GM21576 (cell line): ENCODE results near the gene CNTFR.
A peak's percentile ranks its signal among the peaks of the same experiment; 100 is the strongest.

ENCODE experiments used
- ATAC-seq: cut with Tn5 transposase; IDR thresholded peaks from one replicate; pipeline ENCODE4 v1.9.1; 2021; ENCODE audit warnings: mild to moderate bottlenecking, moderate library complexity; ENCODE audit not compliant: unreplicated experiment

The CNTFR gene

DNA sequence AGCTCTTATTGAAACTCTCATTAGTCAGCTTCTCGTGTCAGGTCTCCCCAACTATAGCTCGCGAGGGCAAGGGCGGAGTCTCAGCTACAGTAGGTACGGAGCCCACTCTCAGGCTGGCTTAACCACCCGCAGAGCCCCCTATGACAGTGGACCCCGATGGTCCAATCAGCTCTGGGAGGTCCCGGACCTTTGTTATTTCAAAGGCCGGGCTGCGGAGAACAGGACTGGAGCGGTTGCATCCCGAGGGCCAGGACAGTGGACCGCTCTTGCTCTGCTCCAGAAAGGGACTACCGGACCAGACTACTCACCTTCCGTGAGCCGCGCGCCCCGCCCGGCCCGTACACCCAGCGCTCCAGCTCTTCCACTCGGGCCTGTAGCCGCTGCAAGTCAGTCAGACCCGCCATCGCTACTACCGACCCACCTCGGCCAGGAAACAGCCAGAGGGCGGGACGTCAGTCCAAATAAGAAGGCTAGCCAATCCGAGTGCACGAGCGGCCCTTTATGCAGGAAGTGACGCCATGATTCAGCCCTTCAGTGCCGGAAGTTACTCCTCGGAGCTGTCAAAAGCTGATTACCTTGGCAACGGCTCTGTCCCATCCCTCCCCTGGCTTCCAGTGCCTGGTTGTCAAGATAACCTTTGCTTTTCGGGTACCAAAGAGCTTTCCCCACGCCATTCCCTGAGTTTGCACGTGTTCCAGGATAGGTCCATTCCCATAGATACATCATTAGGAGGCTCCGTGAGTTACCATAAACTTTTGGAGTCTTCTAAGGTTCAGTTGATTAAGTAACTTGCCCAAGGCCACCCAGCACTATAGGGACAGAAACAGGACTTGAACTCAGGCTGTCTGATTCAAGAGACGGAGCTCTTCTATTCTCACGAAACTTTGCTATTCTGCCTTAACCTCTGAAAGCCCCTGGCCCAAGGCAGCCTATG is 30.8 kb upstream of the CNTFR start, which contains the start of gene DCTN3:
Gene DCTN3, minus strand, starts transcription at position 435 of the 934 bp plus-strand sequence. Its CDS starts 31 bp downstream, at position 404.
- ATAC-seq: peak; percentile 98

DNA sequence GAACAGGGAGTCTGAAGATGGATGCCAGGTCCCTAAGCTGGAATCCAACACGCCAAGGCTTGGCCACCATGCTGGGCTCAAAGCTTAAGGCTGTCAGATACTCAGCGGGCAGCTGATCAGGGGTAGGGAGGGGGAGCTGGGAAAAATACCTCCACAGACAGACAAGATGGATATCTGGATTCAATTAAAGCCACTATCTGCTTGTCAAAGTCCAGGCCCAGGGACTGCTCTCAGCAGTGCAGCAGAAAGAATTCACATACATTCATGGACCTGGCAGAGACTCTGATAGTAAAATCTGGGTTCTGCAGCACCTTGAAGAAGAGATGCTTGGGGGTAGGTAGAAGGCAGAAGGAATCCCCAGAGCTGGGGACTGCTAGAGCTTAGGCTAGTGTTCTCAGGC is 25.6 kb upstream of the CNTFR start:
- ATAC-seq: no peak

DNA sequence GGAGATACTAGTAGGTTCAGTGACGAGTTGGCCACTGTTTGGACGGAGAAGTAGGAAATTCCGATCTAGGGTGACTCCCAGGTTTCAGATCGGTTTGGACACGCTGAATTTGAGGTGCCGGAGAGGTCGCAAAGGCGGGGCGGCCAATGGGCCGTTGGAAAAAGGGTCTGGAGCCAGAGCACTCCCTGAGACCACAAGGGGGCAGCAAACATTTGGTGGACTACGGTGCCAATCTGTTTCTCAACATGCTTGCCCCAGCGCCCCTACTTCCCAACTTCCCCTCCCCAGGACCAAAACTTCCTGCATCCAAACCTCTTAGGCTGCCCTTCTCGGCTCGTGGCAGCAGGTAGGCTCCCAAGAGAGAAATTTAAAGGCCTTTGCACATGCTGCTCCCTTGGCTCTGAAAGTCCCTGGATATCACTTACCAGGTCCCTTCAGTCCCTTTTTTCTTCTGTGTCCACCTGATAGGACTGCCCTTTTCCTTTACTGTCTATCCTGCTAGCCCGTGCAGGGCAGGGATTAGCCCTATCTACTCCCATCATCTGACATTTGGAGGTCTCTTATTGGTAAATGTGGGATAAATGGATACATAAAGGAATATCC is 23.4 kb upstream of the CNTFR start:
- no peak for ATAC-seq

DNA sequence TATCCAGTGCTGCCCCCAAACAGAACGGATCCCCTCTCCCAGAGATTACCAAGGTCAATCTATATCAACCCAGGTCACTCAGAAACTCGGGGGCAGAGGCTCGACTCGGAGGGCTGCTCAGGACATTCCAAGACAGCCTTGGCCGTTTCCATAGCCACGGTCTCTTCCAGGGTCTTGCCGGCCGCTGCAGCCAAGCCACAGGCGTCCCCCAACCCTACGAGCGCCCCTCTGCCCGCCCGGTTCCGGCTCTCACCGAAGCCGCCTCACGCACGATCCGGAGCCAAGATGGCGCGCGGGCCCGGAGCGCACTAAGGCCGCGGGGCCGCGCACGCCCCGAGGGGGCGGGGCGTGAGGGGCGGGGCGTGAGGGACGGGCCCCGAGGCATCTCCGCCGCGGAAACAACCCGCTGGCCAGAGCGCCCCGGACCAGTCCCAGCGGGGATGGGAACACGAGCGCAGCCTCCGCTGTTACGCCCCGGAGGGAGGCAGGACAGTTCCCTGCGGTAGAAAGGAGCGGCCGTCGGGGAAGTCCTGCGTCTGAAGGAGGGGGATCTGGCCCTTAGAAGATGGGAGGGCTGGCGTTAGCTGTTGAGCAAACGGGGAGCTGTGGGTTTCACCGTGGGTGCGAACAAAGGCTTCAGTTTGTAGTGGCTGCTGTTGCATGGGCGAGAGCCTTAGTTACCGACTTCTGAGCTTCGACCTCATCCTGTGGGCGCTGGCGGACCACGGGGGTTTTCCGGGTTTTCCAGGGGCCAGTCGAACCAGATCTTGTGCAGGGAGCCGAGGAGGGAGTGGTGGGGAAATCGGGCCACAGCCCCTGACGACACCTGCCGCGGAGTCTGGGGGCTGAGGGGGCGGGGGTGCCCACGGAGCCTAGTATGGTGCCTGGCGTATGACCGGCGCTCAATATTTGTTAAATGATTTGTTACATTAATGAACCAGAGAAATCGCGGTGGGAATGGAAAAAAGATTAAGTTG is 22.6 kb upstream of the CNTFR start, which contains the start of gene RPP25L:
Gene RPP25L, minus strand, starts transcription at position 287 of the 977 bp plus-strand sequence. CDS start 801 bp downstream, outside the sequence.
- ATAC-seq: peak; percentile 85

DNA sequence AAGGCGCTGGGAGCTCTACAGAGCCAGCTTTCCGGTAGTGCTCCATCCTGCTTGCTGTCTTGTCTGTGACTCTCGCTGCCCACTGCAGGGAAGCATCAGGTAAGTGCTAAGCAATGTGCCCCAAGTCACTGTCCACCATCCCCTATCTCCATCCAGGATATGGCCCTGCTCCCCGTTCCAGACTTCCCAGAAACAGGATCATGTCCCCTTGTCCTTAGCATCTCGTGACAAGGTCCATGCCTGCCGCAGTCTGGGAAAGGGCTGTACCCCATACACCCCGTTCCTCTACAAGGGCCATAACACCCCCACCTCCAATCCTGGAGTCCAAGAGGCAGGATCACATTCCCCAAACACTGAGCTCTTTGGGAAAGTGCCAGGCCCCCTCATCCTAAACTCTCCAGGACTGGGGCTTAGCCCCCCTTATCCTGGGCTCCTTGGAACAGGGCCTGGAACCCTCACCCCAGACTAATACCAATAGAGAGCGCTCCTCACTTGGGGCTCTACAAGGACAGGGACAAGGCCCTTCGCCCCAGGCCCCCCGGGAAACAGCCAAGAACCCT is 21.8 kb upstream of the CNTFR start:
- peak; percentile 10 for ATAC-seq

DNA sequence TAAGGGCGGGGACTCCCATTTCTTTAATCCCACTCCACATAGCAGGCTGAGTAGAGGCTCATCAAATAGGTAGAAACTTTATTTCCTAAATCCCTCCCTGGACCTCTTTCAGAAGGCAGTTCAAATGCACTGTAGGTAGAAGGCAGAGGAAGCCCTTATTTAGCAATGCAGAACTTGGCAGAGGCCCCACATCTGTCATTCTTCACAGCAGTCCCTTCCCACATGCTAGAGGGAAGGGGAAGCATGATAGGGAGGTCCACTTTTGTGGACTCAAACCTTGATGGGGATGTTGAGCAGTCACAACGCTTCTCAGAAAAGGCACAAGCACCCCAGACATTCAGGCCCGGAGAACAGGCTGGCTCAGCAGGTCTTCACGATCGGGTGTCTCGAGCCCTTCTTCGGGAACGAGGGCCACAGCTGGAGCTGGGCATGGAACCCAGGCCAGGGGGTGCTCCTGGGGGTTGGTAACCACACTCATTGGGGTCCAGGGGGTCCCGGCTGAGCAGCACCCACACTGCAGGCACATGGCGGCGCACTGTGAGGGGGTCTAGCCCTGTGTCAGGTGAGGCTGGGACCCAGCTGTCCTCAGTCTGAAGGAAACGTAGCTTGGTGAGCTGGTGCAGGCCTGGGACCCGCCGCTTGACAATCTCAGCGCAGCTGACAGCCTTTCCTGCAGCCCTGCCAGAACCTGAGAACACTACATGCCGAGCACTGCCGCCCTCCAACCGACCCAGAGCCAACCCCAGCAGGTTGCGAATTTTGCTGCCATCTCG is 21.1 kb upstream of the CNTFR start:
- no peak for ATAC-seq

DNA sequence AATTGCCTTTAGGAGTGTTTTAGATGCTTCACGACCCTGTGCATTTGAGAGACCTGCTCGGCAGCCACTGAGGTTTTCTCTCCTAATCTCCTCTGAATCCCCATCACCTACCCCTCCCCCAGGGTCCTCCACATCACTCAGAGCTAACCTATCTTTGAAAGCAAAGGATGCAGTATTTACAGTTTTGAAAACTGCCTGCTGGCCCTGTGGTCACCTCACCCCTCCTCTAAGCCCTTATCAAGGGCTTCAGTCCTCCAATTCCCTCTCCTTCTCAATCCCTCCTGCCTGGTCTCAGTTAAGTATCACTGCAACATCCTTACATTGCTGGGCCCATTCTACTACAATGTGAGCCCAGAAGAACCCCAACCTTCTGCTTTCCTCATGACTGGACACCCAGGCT is 17.8 kb upstream of the CNTFR start:
- no peak for ATAC-seq

DNA sequence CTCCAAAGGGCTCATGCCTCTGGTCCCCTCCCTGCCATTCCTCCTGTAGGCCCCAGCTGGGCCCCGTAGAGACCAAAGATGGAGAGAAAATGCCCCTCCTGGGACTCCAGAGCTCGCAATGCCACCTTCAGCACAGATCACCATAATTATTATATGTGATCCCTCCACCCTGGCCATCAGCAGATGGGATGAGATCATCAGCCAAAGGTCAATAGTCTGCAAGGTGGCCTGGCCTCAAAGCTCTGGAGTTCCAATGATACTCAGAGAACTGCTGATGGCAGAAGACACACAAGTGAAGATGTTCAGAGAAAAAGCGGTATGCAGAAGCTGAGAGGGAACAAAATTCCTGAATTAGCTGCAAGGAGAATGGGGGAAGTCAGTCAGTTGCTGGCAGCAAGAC is 17.4 kb upstream of the CNTFR start:
- ATAC-seq: no peak

DNA sequence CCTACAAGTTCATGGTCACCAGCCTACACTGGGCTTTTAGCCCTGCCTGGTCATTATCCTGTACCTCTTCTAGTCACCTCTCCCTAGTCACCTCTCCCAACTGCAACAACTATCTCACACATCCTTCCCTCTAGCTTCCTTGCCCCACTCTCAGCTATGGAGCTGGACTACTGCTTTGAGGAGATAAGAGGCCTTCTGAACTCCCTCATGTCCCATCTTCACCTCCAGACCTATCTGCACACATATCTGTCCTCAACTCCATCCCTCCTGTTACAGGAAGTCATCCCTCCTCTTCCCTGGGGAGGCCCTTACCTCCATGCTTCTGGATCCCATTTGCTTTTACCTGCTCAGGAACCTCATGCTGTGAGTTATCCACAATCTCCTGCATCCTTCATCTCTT is 16.7 kb upstream of the CNTFR start:
- ATAC-seq: no peak

DNA sequence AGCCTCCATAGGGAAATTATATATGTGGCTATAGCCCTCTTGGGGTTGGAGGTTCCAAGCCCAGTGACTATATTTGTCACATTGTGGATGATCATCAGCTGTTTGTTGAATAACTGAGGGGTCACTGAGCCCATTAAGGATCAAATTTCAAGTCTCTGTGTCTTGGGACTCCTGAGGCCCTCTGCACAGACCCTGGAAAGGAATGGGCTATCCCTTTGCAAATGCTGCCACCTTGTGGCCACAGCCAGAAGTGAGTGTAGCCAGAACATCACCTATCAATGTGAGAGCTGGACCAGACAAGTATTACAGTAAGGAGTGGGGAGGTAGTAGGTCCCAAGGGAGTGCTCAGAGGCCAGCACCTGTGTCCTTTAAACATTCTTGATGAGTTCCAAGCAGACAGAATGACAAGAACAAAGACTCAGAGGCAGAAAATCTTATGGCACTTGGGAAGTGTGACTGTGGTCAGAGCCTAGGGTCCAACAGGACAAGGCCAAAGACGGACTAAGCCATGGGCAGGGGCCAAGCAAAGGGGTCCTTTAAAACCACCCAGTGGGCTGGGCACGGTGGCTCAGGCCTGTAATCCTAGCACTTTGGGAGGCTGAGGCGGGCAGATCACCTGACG is 14.2 kb upstream of the CNTFR start:
- peak; percentile 80 for ATAC-seq

DNA sequence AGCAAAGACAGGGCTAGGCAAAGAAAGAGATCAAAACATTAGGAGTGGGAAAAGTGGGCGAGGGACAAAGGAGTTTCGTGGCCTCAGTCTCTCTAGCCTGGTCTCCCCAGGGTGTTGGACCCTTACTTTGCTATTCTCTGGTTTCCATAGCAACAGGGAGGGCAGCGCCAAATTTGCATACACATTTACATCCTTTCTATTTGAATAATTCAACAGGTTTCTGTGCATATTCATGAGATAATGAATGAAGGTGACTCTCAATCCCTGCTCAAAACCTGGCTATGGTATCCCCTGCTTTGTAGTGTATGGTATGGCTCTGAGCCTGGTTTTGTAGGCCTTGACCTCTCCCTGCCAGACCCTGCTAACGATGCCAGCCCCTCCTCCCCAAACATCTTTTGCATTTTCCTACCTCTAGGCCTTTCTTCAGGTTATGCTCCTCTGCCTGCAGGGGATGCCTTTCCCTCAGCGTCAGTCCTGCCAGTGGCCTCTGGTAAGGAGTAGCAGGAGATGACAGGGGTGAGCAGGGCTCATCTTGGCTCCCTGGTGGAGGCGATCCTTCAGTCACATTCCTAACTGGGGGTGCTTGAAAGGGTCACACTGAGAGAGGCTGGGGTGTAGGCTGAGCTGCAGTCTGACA is 12.5 kb upstream of the CNTFR start:
- ATAC-seq: no peak

DNA sequence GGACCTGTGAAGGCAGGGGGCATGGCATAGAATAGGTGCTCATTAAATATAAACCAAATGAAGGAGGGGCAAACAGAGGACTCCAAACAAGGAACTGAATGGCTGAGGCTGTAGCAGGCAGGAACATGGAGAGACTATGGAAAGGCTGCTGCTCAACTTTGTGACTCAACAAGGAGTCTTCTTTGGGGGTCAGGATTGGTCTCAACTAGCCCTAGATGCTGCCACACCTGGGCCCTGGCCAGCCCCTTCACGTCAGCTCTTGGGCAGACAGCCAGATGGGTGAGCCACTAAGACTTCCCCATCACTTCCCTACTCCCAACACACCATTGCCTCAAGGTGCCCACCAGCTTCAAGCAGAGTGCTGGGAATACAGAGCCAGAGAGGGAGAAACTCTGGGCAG is 11.4 kb upstream of the CNTFR start:
- no peak for ATAC-seq

DNA sequence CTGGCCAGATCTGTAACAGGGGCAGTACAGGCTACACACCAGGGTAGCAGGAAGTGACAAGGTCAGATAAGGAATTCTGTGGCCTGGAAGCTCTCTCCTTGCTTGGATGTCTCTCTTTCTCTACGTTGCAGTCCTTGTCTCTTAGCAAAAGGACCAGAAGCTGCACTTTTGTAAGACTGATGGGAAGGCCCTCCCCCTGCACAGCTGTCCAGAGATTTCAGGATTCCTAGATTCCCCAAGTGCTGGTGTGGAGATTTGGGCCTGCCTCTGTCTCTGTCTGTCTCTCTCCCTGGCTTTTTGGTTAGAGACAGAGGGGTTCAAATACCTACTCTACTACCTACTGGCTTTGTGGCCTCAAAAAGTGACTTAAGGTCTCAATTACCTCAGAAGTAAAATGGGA is 10.0 kb upstream of the CNTFR start:
- no peak for ATAC-seq

DNA sequence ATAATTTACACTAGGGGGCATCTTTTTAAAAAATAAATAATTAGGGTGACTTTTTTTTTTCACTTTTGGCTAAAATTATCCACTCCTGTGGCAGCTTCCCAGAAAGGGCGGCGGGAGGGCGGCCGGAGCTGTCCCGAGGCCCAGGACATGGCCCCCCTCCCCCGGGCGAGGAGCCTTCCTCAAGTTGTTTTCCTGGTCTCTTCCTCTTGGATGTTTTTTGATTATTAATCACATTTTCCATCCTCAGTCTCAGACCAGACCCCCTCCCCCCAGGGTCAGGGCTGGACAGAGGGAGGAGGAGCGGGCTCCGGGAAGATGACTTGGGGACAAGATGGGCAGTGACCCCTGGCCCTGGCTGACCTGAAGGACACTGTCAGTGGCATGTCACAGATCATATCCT is 4.7 kb upstream of the CNTFR start:
- ATAC-seq: no peak

DNA sequence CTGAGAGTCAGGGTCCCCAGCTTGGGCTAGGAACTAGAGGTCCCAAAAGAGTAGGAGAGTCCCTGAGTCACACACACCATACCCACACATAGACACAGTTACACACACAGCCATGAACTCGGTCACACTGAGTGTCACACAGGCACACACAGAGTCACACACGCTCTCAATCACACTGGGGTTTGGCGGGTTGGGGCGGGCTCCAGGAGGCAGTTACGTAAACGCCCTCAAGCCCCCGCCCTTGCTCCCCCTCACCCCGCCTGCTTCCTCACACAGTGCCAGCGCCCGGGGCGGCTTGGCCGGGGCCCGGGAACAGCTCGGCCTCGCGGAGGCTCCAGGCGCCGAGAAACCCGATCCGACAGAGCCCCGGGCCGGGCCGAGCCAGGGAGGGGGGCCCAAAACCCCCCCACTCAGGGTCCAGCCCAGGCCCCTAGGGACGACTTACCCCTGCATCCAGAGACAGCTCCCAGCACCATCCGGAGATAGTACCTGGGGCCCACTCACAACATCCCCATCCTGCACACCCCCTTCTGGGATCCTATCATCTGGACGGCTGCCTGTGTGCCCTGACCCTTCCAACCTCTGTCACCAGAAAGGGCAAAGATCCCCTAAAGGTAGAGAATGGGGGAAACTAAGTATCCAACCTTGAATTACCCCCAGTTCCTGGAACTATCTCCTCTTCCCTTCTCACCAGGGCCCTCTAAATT is 3.5 kb upstream of the CNTFR start:
- no peak for ATAC-seq

DNA sequence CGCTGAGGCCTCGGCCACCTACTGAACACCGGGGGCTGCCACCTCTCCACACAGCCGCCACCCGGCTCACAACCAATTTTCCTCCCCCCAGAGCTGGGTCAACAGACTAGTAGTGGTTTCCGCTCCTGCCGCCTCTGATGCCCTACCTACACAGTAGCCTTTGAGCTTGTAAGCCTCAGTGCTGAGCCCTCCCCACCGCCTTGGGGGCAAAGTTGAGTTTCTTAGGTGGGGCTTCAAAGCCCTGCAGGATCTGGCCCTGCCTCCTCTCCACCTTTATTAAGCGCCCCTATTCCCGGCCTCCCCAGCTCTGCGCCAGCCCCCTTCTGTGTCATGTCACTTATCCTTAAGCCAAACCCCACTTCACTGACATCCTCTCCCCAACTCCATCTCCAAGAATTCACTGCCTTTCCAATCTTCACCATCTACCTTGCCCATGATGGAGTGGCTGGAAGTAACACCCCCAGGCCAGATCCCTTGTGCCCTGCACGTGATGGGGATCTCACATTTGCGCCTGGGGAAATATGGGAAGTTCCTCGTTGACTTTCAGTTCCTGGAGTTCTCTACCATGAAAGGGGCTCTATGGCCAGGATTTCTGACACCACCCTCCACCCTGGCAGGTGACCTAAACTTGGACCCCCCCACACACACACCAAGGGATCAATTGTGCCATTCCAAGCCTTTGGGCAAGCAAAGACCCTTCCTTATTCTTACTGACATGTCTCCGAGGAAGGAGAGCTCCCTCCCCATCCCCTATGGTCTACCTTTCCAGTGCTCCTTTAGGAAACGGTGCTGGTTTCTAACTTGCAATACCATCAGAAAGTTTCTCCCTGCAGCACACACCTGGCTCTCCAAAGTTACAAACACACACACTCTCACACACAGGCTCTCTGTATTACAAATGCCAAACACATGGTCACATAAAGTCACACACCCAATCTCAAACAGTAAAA is 2.7 kb upstream of the CNTFR start:
- ATAC-seq: no peak

DNA sequence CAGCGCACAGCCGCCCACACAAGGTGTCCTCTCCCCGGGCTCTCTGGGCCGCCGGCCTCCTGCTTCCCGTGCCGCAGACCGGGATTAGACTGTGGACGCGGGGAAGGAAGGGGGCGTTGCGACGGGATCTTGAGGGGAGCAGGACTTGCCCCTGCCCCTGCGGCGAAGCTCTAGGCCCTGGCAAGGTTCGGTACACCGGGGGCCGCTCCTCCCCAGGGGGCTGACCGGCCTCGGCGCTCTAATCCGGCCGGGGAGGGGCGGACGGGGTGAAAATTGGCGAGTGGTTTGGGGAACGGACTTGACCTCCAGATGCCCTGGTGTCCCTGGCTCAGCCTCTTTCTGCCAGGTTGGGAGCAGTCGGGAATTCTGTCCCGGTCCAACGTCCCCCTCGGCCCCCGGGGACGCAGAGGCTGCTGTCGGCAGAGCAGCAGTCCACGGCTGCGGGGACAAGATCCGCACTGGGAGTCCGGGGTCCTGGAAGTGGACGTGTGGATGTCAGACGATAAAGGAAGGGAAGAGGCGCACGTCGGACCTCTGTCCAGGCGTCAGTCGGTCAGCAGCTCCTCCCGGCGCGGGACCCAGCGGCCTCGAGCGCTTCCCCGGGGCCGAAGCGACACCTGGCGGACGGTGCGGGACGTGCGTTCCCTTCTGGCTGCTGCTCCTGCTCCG is 1.9 kb upstream of the CNTFR start:
- peak; percentile 75 for ATAC-seq
